NK-92 (cell line): ENCODE data around the gene WWOX.

Experiments used
- DNase-seq: peaks from one replicate; lab custom pipeline; 2025; ENCODE audit not compliant: unreplicated experiment; lab: John Stamatoyannopoulos, UW

The WWOX gene

DNA sequence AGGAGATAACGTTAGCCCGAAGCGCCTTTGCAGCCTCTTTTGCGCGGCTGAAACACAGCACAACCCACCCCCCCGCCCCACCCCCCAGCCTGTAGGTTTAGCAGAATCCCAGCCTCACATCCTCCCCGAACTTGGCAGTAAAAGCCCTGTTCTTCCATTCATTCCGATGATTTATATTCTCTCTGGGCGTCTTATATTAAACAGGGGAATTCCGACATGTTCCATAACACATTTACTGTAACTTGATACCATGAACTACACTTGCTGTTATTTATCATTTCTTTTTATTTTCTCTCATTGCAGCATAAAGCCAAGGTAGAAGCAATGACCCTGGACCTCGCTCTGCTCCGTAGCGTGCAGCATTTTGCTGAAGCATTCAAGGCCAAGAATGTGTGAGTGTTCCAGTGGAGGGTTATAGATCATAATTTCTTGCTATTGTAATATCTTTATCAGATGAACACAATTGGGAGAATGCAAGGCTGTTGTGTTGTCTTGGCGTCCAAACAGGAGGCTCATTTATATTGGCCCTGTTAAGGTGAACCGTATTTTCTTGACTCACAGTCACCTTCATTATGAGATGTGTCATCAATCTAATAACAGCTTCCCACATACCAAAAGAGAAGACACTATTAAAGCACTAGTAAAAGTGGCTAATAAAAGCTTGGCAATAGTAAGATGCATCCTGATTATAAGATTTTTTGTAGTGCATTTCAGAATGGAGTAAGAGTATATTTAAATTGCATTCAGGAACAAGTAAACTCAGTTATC lies 287.3 kb downstream of the WWOX start:
- no peak for DNase-seq

DNA sequence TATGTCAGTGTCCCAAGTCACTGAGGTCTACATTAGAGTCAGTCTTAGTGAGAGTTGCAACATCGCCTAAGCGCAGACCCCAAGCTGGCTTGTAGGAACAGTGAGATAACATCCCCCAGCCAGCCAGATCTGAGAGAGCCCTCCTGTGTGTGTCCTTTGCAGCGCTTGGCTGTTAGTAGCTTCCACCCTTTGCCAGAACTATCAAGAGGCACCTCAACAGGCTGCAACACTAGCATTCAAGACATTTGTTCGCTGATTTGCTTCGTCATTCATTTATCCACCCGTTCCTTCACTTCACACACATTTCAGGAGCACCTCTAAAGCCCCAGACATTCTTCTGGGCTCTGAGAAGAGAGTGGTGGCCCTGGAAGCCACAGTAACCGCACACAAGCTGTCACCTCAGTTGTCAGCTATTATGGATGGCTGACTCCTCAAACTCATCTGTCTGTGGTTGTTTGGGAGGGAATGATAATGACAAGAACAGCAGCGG lies 289.6 kb downstream of the WWOX start:
- DNase-seq: no peak

GRCh38 chr16:78390092-78390491 lies 290.6 kb downstream of the WWOX start:
- no peak for DNase-seq

DNA sequence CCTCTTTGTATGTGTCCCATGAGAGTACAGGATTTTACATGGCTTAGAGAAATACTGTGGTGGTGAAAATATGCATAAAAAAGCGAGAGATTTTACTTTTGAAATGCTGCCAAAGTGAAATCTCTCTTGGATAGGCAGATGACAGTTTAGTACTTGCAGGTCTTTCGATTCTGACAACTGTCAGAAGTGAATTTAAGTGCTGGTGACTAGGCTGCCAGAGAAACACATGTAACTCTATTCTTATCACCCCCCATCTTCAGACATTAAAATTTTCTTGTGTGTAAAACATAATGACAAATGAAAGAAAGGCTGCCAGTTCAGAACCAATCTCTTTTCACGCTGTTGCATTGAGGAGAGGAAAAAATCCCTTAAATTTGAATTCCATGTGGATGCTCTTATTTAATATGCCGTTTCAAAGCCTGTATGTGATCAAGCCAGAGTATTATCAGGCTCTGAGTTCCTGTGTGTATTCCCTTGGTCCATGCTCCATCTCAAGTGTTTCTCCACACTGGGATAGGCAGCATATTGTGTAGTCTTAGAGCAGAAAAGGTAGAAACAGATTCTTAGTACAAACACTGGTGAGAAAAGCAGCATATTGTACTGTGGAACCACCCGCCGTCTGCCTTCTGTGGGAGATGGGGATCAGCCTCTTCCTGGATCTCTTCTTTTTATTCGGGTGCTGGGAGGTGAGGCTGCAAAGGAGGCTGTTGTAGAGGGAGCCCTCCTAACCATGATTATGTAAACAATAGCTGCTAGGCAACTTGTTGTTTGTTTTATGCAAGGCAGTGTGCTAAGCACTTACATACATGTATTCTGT lies 291.3 kb downstream of the WWOX start:
- no peak for DNase-seq

DNA sequence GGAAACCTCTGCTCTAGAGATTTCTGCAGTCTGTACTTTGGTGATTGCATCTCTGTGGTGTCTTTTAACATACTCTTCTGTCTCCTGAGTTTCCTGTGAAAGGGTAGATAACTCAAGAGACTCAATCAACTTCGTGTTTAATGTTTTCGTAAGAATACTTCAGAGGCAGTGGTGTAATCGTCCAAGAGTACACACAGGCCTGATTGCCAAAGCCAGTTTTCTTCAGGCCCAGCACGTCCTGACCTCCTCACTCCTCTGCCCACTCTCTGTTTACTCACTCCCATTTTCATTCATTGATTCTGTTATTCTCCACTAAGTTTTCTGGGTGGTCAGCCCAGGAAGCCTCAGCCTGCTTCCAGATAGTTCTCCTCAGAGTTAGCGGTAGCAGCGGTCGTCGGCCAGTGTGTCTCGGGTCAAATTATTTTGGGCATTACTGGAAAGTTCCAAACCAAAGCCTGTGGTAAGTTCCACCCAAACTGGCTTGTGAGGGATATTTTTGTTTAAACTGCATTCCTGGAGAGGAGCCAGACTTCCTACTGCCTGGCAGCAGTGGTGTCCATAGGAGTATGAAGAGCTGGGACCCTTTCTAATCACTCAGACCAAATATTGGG lies 293.2 kb downstream of the WWOX start:
- no peak for DNase-seq

GRCh38 chr16:78395035-78395434 lies 295.6 kb downstream of the WWOX start:
- no peak for DNase-seq

DNA sequence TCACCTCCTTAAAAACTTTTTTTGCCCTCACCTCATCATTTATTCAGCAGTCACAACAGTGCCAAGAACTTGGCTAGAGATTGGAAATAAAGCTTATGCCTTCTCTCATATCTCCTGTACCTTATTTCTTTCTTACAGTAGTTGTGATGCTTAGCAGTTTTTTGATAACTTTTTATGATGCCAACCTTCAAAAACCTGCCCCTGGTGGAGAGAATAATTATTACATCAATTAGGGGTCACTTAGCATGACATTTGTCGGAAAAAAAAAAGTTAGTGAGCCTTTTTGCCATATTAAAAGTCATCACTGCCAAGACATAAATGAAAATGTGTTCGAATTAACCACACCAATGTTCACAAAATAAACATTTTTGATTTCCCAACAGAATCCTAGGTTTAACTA lies 296.6 kb downstream of the WWOX start:
- no peak for DNase-seq

GRCh38 chr16:78396673-78397072 lies 297.2 kb downstream of the WWOX start:
- DNase-seq: no peak

DNA sequence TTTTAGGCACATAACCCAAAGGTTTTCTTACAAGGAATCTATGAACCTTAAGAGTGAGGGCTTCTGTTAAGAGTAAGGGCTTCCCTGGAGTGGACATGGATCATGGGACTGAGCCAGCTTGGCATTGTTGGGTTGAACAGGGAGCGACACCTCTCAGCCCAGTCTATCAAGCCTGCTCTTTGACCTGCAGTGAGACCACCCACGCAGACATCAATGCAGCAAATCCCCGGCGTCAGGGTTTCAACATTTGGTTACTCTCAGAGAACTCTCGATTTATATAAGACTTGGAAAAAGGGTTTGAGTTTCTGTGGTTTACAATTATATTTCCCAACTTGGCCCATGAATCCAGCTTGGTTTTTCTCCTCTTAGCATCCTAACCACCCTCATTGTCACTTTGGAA lies 299.9 kb downstream of the WWOX start:
- DNase-seq: no peak

- no peak for DNase-seq
Measured at GRCh38 chr16:78402833-78403232, 303.4 kb downstream of the WWOX start.

- no peak for DNase-seq
Measured at GRCh38 chr16:78405040-78405439, 305.6 kb downstream of the WWOX start.

DNA sequence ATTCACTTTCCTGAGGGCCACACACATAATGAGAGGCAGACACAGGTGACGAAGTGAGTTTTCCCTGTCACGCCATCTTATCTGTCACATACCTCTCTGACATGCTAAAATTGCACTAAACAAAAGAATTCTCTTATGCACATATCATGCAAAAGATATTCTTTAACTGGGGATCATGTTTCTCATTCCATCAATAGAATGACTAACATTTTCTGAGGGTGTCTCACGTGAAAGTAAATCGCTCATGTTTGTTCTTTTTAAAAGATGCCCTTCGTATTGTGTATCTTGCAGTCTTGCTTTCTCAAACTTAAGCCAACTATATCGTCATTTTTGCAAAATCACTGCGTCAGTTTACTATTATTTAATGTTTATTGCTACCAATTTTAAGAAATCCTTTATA lies 306.4 kb downstream of the WWOX start:
- no peak for DNase-seq

DNA sequence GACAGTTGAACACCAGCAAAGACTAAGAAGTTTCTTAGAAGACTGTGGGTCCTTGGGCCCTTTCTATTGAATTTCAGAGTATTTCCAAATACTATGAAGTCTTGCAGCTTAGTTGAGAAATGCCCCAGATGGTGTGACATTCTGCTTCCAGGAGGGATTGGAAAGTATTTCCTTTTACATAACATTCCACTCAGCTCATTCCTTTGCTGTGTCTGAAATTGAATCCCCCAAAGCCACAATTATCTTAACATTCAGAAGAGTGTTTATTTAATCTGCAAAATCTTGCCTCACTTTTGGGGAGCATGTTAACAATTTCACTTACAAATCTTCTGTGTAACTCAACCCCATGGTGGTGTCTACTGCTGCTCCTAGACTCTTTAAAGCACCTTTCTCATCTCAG lies 307.7 kb downstream of the WWOX start:
- no peak for DNase-seq

- no peak for DNase-seq
Measured at GRCh38 chr16:78413651-78414050, 314.2 kb downstream of the WWOX start.

DNA sequence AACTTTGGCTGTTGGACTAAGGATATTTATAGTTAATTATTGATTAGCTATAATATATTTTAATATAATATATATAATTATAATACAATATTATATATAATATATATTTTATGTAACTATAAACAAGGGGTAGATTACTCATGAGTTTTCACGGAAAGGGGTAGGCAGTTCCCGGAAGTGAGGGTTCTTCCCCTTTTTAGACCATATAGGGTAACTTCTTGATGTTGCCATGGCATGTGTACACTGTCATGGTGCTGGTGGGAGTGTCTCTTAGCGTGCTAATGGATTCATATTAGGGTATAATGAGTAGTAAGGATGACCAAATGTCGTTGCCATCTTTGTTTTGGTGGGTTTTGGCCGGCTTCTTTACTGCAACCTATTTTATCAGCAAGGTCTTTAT lies 315.6 kb downstream of the WWOX start:
- no peak for DNase-seq

- DNase-seq: no peak
Measured at GRCh38 chr16:78415669-78416068, 316.2 kb downstream of the WWOX start.

GRCh38 chr16:78416400-78416799 lies 316.9 kb downstream of the WWOX start:
- no peak for DNase-seq

GRCh38 chr16:78421181-78421708 lies 321.8 kb downstream of the WWOX start:
- no peak for DNase-seq

DNA sequence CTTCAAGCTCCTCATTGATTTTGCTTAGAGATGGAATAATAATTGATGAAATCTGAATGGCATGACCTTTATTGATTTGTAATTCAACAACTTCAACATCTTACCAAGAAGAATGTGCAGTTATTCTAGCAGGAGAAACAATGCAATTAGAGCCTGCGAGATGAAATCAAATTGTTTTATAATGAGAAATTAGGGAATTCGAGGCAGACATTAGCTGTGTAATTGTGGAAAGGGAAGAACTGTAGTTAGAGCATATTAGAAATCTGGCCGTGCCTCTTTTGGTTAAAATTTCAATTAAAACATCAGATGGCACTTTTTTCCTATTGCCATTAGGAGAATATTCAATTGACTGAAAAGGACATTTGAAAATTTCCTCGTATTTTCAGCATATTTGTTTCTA lies 325.8 kb downstream of the WWOX start:
- DNase-seq: no peak

DNA sequence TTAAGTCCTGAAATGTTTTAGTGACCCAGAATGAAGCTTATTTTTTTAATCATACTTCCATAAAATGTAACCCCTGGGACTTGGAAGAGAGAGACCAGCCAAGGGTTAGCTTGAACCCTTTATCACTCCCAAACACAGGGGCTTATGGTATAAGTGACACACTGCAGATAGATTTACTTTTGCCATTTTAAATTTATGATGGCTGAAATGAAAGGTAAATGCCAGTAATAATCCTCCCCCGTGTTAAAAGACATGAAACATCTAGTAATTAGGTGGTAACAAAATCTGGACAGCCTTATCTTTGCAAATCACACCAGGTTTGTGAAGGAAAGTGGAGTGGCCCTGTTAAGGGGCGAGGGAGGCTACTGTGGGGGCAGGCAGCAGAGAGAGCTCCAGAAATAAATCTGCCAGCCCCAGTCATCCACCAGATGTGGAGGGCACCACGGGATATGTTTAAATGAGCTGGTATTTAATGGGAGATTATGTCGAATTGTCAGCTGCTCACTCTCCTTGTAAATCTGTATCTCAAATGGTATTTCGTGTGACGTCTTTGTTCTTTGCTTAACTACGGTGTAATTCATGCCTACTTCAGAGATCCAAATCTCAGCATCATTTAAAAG lies 326.5 kb downstream of the WWOX start:
- DNase-seq: no peak

DNA sequence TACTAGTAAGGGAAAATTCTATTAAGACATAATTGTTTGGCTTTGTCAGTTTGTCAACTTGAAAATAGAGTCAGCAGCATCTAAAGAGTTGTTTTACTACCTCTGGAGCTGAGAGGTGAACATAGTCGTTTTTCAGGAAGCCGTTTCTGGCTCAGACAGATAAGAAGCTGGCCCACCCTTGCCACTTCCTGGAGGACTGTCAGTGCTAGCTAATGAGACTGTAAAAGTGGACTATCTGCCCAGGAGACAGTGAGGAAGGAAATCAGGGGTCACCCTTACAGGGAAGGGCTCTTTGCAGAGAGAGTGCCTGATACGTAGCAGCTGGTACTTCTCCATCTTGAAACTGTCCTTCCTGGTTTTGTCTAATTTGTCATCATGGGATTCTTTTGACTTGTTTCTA lies 328.7 kb downstream of the WWOX start:
- no peak for DNase-seq
